ENCODE measurements around the gene BACH2. TPM values are rescaled to one million over a fixed set of nuclear protein-coding genes. Genes with fewer than 3 reads are reported as not detected.

The BACH2 gene
- total RNA-seq, 1 donor from 2014 or later = 6.4 TPM

DNA sequence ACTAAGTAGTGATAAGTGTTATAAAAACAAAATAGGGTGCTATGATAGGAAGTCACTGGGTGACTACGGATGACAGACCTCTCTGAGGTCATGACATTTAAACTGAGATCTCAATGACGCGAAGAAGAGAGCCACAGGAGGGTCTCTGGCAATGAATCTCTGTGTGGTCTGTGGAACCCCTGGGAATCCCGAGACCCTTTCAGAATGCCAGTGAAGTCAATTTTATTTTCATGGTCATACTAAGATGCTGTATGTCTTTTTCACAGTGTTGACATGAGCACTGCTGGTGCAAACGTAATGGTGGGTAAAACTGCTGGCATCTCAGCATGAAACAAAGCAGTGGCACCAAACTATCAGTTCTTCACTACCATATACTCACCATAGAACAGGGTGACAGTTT, 247.3 kb downstream of the BACH2 start:
- Histone ChIP-seq H3K4me1 (no peaks in the 10 kb centered on the region), H3K4me3 (no peak overlapping the region), H3K9me3 (no peaks in the 10 kb centered on the region), H3K27me3 (no peaks in the 10 kb centered on the region), H3K36me3 (no peaks in the 10 kb centered on the region), H3K27ac (no peak overlapping the region)
- intact Hi-C loops (cut with DNase I) = no loop called here
- TF ChIP-seq, protein P1, sequence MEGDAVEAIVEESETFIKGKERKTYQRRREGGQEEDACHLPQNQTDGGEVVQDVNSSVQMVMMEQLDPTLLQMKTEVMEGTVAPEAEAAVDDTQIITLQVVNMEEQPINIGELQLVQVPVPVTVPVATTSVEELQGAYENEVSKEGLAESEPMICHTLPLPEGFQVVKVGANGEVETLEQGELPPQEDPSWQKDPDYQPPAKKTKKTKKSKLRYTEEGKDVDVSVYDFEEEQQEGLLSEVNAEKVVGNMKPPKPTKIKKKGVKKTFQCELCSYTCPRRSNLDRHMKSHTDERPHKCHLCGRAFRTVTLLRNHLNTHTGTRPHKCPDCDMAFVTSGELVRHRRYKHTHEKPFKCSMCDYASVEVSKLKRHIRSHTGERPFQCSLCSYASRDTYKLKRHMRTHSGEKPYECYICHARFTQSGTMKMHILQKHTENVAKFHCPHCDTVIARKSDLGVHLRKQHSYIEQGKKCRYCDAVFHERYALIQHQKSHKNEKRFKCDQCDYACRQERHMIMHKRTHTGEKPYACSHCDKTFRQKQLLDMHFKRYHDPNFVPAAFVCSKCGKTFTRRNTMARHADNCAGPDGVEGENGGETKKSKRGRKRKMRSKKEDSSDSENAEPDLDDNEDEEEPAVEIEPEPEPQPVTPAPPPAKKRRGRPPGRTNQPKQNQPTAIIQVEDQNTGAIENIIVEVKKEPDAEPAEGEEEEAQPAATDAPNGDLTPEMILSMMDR (IDR thresholded peaks at IDR 0.05) = no peak
- no peak for TF ChIP-seq POLR2AphosphoS5 (IDR thresholded peaks at IDR 0.05; ENCODE audit: insufficient read depth in 1 of 2, low read depth in 1 of 2)
- no peak for TF ChIP-seq POLR2A (IDR thresholded peaks at IDR 0.05)
- DNase-seq (ENCODE audit: extremely low spot score in 2 of 2) = no peak

DNA sequence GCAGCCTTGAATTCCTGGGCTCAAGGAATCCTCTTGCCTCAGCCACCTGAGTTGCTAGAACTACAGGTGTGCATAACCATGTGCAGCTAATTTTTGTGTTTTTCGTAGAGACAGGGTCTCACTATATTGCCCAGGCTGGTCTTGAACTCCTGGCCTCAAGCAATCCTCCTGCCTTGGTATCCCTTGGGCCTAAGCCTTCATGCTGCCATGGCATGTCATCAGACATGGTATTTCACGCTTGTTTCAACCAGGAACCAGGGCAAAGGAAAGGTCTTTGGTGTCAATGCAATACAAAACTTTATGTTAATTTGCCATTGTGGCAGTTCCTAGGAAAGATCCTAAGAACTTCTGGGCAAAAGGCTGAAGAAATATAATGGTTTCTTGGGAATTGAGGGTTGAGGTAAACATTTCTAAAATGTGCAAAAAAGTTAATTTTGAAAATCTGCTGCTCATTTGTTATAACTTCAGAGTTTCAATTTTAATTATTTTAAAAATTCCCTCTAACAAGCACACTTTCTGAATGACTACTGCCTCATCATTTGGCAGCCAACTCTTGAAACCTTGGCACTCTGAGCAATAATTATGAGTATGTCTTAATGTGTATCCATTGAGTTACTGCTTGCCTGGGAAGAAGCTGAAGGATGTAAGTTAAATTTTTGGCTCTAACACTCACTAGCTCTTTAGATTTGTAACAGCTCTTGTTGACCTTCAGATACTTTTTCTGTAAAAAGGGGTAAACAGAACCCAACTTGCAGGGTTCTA, 248.3 kb downstream of the BACH2 start:
- Histone ChIP-seq H3K4me1 (no peaks in the 10 kb centered on the region), H3K36me3 (no peaks in the 10 kb centered on the region), H3K4me3 (no peak overlapping the region), H3K27ac (no peak overlapping the region), H3K27me3 (no peaks in the 10 kb centered on the region), H3K9me3 (no peaks in the 10 kb centered on the region)
- intact Hi-C loops (cut with DNase I) = no loop called here
- TF ChIP-seq, protein P1 (IDR thresholded peaks at IDR 0.05) = no peak
- TF ChIP-seq POLR2AphosphoS5 (IDR thresholded peaks at IDR 0.05; ENCODE audit: insufficient read depth in 1 of 2, low read depth in 1 of 2) = no peak
- no peak for TF ChIP-seq POLR2A (IDR thresholded peaks at IDR 0.05)
- peak in 1 of 2 donors; percentile 64 for DNase-seq (ENCODE audit: extremely low spot score in 2 of 2)

DNA sequence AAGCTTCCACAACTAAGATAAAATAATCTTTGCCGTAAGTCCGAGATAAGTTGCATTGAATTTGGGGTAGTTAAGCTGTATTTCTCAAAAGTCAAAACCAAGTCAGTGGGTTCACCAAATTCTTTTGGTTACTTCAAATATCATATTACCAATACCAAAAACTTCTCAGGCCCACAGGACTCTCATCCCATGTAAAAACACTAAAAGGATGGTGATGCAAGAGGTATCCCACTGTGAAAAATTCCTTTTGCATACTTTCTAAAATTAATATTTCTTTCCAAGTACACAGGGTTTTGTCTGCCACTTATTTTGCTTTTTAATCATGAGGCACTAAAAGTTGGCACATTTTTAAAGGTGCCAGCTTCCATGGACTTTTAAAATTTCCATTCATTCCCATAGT, 251.1 kb downstream of the BACH2 start:
- Histone ChIP-seq H3K27ac (no peak overlapping the region), H3K4me3 (no peak overlapping the region), H3K36me3 (no peaks in the 10 kb centered on the region), H3K27me3 (no peaks in the 10 kb centered on the region), H3K4me1 (no peaks in the 10 kb centered on the region), H3K9me3 (no peaks in the 10 kb centered on the region)
- intact Hi-C loops (cut with DNase I) = no loop called here
- TF ChIP-seq, protein P1 (IDR thresholded peaks at IDR 0.05) = no peak
- TF ChIP-seq POLR2AphosphoS5 (IDR thresholded peaks at IDR 0.05; ENCODE audit: insufficient read depth in 1 of 2, low read depth in 1 of 2) = no peak
- no peak for DNase-seq (ENCODE audit: extremely low spot score in 2 of 2)

DNA sequence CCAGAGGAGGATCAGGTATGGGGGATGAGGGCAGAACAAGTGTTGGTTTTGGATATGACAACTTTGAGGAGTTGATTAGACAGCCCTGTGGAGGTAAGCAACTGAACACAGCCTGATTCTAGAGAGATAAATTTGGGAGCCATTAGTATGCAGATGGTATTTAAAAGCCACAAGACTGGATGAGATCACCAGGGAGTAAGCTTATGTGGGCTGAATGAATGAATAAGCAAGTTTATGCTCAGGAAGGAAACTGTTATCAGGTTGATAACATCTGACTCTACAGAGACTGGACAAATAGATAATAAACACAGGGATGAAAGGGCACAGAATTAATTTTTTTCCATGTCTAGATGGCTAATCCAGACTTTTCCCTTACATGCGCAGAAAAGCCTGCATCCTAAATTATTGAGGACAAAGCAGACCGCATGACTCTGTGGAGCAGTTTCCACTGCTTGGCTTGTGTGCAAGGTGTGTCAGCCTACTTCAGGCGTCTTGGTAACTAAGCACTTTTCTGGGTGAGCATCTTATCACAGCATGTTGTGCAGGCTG, 251.7 kb downstream of the BACH2 start:
- Histone ChIP-seq H3K27ac (no peak overlapping the region), H3K4me3 (no peak overlapping the region), H3K36me3 (no peaks in the 10 kb centered on the region), H3K27me3 (no peaks in the 10 kb centered on the region), H3K4me1 (no peaks in the 10 kb centered on the region), H3K9me3 (no peaks in the 10 kb centered on the region)
- TF ChIP-seq POLR2AphosphoS5 (IDR thresholded peaks at IDR 0.05; ENCODE audit: insufficient read depth in 1 of 2, low read depth in 1 of 2) (no peak), POLR2A (IDR thresholded peaks at IDR 0.05) (no peak)
- TF ChIP-seq, protein P1 (IDR thresholded peaks at IDR 0.05) = no peak
- intact Hi-C loops (cut with DNase I) = no loop called here
- DNase-seq (ENCODE audit: extremely low spot score in 2 of 2) = no peak

DNA sequence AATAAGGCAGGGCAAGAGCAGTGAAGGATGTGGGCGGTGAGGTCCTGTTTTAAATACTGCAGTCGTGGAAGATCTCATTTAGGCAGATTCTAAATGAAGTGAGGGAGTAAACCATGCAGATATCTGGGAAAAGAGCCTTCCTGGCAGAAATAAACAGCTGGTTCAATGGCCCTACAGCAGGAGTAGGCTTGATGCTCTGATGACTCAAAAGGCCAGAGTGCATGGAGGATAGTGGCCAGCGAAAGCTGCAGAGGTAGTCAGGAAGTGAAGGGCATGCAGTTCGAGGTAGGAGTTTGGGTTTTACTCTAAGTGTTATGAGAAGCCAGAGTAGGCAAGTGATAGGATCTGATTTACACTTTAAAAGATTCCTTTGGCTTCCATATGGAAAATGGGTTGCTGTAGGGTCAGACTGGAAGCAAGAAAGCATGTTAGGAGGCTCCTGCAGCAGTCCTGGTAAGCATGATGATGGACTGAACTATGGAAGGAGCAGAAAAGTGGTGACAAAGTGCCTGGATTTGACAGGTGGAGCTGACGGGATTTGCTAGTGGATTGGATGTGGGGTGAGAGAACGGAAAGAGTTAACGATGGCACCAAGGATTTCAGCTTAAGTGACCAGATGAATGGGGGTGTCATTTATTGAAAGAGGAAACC, 252.3 kb downstream of the BACH2 start:
- H3K27me3 ChIP-seq = no peaks in the 10 kb centered on the region
- TF ChIP-seq, protein P1 (IDR thresholded peaks at IDR 0.05) = no peak
- TF ChIP-seq POLR2A (IDR thresholded peaks at IDR 0.05) = no peak
- TF ChIP-seq POLR2AphosphoS5 (IDR thresholded peaks at IDR 0.05; ENCODE audit: insufficient read depth in 1 of 2, low read depth in 1 of 2) = no peak
- no peak overlapping the region for H3K4me3 ChIP-seq
- intact Hi-C loops (cut with DNase I) = no loop called here
- no peaks in the 10 kb centered on the region for H3K36me3 ChIP-seq
- no peak overlapping the region for H3K27ac ChIP-seq
- DNase-seq (ENCODE audit: extremely low spot score in 2 of 2) = no peak
- no peaks in the 10 kb centered on the region for H3K4me1 ChIP-seq
- no peaks in the 10 kb centered on the region for H3K9me3 ChIP-seq
